Activated gamma-delta T cell treated with anti-CD3 and anti-CD28 coated beads, Interleukin-2, amount 50 U/mL, for 16 hours (primary cell): Measurements from ENCODE around the gene CXCL16.
"Not testable (repeated sequence)": the region's sequence is repeated elsewhere in the genome, so short reads cannot be mapped to it uniquely, and the experiment has no call there.

Source experiments
- DNase-seq: peaks from one replicate; pipeline ENCODE4 v3.0.0-alpha.2; 2020; ENCODE audit warnings: low read depth

Gene CXCL16

DNA sequence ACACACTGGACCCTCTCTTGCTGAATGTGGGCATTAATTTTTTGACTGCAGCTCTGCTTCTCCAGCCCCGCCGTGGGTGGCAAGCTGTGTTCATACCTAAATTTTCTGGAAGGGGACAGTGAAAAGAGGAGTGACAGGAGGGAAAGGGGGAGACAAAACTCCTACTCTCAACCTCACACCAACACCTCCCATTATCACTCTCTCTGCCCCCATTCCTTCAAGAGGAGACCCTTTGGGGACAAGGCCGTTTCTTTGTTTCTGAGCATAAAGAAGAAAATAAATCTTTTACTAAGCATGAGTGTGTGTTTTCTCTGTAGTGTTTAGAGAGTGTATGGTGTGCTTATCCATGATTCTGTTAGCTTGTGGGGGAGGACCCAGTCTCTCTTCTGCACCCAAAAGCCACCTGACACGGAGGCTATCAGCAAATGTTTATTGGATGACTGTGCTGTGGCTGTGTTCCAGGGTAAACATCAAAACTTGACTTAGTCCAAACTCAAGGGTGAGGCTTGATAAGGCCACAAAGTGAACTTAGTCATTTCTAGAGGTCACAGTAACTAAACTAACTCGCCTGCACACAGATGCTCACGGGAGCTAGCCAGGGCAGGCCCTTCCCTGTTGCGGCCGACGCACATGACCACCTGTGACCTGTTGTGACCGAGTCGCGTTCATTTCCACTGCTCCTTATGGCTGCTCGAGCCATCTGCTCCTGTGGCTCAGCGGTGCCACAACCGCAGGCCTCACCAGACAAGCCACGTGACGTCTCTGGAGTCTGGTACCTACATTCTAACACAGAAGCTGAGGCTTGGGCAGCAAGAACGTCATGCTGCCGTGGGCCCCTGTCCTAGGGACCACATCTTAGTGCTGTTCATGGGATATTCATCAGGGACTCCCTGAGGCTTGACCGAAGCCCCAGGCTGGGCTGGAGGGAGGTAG is 18.3 kb downstream of the CXCL16 start:
- no peak for DNase-seq

DNA sequence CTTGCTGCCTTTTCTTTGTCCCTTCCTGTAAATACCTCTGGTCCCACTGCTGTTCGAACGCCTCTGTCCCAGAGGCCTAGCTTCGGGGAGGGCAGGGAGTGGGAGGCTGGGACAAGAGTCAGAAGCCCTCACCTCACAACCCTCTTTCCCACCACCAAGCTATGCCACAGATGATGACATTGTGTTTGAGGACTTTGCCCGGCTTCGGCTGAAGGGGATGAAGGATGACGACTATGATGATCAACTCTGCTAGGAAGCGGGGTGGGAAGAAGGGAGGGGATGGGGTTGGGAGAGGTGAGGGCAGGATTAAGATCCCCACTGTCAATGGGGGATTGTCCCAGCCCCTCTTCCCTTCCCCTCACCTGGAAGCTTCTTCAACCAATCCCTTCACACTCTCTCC is 18.9 kb downstream of the CXCL16 start:
- DNase-seq = no peak

DNA sequence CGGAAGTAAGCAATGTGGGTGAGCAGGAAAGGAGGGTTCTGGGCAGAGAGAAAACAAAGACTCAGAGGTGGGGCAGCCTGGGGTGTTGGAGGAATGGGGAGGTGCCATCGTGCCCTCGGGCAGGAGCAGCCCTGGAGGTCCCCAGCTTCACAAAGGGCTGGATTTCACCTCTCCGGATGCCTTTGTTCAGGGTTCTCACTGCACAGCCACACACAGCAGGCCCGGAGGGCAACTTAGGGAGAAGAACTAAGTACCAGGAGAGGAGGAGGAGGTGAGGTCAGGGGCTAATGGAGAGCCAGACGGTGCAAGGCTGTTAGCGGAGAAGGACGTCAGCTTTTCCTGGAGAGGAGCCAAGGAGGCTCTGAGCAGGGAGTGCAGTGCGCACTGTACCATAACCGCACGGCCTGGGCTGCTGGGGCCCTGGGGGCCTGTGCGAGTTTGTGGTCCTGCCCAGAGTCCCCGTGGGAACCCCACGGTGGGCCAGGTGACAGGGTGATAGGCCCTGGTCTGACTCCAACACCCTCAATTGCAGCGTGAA is 20.0 kb downstream of the CXCL16 start:
- no peak for DNase-seq

DNA sequence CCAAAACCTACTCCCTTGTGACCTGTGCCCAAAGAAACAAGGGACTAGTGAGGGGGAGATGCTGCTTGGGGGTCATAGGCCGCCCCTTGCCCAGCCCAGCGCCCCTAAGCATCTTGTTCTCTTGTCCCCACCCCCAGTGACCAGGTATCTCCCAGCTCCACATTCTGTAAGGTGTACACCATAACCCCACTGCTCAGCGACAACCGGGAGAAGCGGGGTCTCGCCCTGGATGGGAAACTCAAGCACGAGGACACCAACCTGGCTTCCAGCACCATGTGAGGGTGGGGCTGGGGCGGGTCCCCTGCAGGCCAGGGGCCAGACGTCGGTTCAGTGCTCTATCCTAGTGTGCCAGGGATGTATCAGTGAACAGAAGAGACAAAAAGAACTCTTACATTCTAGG is 20.6 kb downstream of the CXCL16 start:
- DNase-seq = no peak

DNA sequence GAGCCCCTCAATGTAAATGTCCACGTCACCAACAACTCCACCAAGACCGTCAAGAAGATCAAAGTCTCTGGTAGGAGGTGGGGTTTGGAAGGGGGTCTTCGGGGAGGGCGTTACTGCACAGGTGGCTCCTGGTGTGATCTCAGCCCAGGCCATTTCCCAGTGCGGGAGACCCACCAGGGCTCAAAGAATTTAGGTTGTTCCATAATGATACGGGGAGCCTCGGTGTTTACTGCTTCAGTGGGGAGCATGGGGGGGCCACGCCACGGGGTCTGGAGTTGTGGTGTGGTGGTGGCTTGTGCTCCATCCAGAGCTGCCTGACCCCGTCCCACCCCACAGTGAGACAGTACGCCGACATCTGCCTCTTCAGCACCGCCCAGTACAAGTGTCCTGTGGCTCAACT is 21.5 kb downstream of the CXCL16 start:
- no peak for DNase-seq

DNA sequence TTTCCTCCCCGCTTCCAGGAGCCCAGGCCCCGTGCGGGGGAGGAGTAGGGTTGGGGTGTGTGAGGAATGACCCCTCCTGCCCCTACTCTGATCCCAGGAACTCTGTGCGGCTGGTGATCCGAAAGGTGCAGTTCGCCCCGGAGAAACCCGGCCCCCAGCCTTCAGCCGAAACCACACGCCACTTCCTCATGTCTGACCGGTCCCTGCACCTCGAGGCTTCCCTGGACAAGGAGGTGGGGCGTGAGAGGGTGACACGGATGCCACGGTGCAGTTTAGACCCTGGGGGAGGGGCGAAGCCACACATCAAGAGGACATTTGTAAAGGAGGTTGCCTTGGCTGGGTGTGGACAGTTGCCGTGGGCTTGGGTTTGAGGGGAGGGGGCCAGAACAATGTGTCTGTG is 21.9 kb downstream of the CXCL16 start:
- DNase-seq = no peak

DNA sequence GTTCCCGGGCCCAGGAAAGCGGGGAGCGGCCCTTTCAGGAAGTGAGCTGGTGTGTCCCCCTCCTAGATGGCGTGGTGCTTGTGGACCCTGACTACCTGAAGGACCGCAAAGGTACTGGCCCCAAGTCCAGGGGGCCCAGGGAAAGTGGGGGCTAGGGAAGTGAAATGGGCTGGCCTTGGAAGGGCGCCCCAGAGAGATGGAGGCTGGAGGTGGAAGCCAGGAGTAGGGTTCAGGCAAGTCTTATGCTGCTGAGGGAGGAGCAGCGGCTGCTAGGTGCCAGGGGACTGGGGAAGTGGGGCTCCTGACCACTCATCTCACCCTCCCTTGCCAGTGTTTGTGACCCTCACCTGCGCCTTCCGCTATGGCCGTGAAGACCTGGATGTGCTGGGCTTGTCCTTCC is 23.6 kb downstream of the CXCL16 start:
- no peak for DNase-seq

DNA sequence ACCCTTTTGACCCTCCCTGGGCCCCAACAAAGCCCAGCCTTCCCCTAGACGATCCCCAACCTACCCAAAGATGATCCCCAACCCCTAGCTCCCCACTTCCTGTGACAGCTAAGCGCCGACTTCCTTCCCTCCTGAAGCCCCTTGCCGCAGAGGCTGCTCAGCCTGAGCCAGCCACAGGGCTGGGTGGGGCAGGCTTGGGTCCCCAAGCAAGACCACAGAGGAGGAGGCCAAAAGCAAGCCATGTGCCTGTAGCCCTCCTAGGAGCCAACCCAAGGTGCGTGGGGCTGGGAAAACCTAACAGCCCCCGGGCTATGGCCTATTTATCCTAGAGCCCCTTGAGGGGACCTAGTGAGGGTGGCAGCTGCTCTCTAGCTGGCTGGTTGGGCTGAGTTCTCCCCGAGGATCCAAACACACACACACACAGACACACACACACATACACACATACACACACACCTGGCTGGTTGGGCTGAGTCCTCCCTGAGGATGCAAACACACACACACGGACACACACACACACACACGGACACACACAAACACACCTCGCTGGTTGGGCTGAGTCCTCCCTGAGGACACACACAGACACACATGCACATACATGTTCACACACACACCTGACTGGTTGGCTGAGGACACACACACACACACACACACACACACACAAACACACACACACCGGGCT is 24.5 kb downstream of the CXCL16 start:
- peak; percentile 35 for DNase-seq

DNA sequence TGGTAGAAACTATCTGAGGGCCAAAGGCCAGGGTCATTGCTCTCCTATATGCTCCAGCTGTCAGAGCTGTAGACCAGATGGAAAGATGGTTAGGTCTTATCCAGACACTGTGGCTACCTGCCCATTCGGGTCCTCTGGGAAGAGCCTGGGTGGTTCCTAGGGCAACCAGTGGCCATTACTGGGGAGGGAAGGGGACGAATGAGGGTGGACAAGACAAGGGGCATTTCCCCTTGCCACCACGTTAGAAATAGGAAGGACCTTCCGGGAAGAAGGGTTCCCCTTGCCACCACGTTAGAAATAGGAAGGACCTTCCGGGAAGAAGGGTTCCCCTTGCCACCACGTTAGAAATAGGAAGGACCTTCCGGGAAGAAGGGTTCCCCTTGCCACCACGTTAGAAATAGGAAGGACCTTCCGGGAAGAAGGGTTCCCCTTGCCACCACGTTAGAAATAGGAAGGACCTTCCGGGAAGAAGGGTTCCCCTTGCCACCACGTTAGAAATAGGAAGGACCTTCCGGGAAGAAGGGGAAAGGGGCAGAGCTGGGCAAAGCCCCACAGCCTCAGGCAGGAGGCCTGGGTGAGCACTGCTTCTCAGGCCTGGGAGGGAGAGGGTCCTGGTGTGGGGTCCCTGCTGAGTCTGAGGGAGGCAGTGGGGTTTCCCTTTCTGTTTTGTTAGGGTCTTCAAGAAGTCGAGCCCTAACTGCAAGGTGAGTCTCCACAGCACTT is 25.2 kb downstream of the CXCL16 start:
- DNase-seq = not testable (repeated sequence)

DNA sequence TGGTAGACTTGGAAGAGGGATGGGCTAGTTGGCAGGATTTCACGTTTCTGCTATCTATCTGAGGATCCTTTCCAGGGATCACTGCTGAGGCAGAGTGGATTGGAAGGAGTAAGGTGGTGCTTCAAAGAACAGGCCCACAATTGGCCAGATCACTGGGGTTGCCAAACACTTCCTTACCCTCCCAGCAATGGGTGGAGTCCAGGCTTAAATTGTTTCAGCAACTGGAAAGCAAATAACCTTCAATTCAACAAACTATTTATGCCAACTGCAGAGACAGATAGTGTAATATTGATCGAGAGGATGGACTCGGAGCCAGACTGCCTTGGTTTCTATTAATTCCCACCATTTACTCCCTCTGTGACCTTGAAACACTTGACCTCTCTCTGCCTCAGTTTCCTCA is 27.2 kb downstream of the CXCL16 start:
- DNase-seq = no peak

DNA sequence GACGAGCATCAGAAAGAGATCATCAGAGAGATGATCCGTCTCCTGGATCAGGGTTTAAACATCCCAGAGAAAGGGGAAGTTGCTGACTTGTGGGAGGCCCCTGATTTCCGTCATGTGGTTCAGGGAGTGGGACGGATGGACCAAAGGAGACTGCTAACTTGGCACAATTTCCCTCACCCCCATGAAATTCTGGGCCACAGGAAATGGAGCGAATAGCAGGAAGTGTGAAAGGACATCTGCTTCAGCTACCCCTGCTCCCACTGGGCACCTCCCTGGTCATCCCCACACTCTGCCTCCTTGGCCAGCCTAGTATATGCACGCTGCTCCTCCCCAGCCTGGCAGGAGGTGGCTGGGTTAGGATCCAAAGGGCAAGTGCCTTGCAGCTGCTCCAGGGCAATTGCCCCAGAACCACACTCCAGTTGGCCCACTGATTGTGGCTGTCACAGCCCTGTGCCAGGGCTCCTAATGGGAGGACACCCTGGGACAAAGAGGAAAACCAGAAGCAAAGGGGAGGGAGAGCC is 28.0 kb downstream of the CXCL16 start:
- DNase-seq = no peak

DNA sequence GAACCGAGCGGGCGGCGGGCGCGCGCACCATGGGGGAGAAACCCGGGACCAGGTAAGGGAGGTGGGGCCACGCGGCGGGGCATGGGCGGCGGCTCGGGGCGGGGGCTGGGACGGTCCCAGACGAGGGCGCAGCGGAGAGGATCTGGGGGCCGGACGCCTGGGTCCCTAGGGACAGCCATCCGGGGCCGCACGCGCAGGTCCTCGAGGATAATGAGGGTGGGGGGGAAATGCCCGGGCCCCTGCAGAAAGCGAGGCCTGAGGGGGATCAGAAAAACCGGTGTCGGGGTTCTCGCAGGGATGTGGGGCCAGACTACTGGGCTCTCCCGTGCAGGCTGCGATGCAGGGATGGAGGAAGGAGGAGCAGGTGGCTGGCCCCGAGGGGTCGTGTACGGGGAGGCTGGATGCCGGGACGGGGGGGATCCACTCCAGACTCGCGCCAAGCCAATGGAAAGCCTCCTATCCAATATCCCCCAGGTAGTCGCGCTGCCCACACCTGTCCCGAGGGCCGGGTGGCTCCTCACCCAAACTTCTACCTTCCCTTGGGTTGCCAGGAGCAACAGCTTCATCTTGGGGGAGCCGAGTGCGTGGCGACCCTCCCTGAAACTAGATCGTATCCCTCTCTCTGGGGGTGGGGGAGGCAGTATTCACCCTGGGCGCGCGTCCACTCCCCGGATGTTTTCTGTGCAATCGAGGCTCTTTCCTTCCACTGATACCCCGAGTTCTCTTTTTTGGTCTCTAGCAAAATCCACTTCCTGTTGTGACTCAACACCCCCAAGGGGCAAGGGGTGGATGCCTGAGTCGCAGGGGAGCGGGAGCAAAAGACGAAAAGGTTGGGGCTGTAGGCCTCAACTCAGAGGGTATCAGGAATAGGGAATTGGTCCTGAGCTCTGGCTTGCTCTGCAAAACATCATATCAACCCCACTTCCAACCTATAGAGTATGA is 28.8 kb downstream of the CXCL16 start:
- peak; percentile 21 for DNase-seq

DNA sequence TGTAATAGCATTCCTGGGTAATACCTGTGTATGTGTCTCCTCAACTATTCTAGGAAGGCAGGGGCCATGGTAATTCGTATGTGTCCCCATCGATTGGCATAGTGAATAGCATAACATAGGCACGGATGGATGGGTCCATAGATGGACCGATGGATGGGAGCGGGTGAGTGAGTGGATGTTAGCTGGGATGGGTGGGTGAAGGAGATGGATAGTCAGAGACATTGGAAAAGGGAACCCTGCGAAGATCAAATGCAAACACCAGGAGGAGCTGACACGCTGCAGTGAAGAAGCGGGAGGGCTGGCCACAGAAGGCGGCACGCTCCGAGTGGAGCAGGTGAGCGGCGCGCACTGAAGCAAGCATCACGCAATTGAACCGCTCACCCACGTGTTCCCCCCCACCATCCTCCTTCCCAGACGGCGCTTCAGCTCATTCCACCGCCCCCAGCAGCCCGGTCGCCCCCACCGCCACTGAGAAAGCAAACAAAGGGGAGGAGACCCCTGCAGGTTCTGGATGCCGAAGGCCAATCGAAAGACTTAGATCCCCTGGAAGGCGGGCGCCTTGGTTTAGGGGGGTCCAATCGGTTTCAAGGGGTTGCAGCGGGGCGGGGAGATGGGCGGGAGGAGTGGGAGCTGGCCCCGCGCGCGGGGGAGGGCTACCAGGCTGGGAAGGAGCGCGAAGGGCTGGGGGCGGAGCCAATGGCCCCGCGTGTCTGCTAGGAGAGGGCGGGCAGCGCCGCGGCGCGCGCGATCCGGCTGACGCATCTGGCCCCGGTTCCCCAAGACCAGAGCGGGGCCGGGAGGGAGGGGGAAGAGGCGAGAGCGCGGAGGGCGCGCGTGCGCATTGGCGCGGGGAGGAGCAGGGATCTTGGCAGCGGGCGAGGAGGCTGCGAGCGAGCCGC is 29.7 kb downstream of the CXCL16 start, which contains the start of gene ARRB2:
Gene ARRB2, plus strand, starts transcription at position 839 of the 899 bp plus-strand sequence. CDS start 90 bp downstream, outside the sequence.
- DNase-seq = peak; percentile 98

DNA sequence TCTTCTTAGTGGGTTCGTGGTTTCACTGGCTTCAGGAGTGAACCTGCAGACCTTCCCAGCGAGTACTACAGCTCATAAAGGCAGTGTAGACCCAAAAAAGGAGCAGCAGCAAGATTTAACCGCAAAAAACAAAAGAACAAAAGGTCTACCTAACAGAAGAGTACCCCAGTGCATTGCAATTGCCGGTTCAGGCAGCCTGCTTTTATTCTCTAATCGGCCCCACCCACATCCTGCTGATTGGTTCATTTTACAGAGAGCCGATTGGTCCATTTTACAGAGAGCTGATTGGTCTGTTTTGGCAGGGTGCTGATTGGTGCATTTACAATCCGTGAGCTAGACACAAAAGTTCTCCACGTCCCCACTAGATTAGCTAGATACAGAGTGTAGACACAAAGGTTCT is 31.3 kb downstream of the CXCL16 start:
- DNase-seq = no peak

DNA sequence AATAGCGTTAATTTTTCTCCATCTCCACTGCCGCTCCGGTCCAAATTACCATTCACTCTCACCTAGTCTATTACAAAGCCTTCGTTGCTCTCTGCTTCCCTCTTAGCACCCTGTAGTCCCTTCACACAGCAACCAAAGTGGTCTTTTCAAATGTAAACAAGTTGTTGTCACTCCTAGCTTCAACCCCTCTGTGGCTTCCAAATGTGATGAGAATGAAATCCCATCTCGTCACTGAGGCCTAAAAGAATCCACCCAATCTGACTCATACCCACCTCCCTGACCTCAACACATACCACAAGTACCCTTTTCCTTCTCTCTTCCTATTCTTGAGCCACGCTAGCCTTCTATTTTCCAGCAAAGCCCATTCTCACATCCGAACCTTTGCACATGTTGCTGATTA is 33.6 kb downstream of the CXCL16 start:
- DNase-seq = no peak

DNA sequence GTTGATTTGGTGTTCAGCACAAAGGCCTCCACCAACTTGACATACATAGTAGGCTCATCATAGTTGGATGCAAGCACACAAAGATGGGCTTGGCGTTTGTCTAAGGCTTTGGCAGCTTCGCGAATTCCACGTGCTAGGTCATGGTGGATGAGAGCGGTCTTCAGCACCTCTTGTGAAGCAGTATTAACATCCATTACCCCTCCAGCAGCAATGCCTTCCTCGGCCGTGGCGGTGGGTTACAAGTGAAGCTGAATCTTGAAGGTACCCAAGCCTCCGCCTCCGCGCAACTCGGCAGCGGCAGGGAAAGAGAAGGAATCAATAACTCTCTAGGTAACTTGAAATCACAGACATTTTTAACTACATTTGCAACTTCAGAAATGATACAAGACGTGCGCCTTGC is 34.7 kb downstream of the CXCL16 start:
- DNase-seq = no peak

DNA sequence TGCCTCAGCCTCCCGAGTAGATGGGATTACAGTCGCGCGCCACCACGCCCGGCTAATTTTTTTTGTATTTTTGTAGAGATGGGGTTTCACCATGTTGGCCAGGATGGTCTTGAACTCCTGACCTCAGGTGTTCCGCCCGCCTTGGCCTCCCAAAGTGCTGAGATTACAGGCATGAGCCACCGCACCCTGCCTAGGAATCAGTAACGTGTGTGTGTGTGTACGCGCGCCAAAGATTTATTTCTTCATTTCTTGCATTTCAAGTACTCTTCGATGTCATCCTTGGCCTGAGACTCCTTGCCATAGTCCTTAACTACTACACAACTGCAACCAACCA is 35.2 kb downstream of the CXCL16 start:
- DNase-seq = not testable (repeated sequence)

DNA sequence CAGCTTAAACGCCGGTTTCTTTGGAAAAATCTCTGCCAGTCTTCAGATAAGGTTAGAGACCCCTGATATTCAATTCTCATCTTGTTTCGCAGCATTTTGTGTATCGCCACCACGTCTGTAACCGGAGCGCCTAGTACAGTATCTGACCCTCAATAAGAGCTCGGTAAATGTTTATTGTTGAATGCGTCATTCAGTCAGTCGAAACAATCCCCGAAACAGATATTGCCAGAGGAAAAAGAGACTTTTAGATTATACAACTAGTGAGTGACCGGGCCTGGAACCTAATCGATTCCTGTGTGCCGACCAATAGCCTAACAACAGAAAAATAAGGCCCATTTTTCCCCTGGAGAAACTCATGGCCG is 36.4 kb downstream of the CXCL16 start:
- DNase-seq = no peak

DNA sequence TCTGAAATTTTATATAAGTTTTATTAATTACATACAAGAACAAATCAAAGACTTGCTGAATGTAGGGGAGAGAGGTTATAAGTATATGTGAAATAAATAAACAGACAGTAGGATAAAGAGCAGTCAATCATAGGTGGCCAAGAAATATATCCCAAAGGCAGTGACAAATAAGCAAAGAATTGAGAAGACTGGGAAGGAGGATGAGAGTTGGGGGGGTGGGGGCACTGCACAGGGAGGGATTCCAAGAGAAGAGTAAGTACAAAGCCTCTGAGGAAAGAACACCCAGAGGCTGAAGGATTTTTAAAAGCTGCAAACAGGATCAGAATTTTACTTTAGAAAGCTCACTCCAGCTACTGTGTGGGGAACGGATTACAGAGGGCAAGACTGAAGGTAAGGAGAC is 38.6 kb downstream of the CXCL16 start:
- no peak for DNase-seq

DNA sequence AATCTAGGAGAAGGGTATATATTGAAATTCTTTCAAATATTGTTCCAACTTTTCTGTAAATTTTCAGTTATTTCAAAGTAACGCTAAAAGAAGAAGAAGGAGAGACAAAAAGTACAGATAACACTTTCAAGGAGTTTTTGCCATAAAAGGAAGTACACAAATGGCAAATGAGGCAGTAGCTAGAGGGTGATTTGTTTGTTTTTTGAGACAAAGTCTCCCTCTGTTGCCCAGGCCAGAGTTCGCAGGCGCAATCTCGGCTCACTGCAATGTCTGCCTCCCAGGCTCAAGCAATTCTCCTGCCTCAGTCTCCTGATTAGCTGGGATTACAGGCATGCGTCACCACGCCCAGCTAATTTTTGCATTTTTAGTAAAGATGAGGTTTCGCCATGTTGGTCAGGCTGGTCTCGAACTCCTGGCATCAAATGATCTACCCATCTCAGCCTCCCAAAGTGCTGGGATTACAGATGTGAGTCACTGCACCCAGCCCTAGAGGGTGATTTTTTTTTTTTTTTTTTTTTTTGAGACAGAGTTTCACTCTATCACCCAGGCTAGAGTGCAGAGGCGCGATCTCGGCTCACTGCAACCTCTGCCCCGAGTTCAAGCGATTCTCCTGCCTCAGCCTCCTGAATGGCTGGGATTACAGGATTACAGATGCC is 40.2 kb downstream of the CXCL16 start:
- not testable (repeated sequence) for DNase-seq
